Measurements from ENCODE around the gene ZNF566.
"Not testable (repeated sequence)": the region's sequence is repeated elsewhere in the genome, so short reads cannot be mapped to it uniquely, and the experiment has no call there.

Gene ZNF566

GRCh38 chr19:36489118-36489919 is at the start of gene ZNF566:
TSS of gene ZNF566 (minus strand) at chr19:36489561. CDS start at chr19:36476557, 13,004 bp downstream.
- peaks cover 11% of the 10 kb centered on the region for H3K36me3 Mint-ChIP-seq (ENCODE audit: insufficient read depth)
- peaks cover 6% of the 10 kb centered on the region for H3K9me3 Mint-ChIP-seq
- no peaks in the 10 kb centered on the region for H3K27me3 Mint-ChIP-seq
- DNase-seq (ENCODE audit: low spot score in 2 of 2), result peak; percentile 83 to 94
- peak within 1 kb of the TSS; percentile 96 for H3K4me3 Mint-ChIP-seq
- peaks cover 32% of the 10 kb centered on the region for H3K4me1 Mint-ChIP-seq
- peak within 1 kb of the TSS; percentile 97 for H3K27ac Mint-ChIP-seq (ENCODE audit: low read depth)
- ATAC-seq (replicated peaks; ENCODE audit: extremely low read depth, poor library complexity, severe bottlenecking), result peak; percentile 87

DNA sequence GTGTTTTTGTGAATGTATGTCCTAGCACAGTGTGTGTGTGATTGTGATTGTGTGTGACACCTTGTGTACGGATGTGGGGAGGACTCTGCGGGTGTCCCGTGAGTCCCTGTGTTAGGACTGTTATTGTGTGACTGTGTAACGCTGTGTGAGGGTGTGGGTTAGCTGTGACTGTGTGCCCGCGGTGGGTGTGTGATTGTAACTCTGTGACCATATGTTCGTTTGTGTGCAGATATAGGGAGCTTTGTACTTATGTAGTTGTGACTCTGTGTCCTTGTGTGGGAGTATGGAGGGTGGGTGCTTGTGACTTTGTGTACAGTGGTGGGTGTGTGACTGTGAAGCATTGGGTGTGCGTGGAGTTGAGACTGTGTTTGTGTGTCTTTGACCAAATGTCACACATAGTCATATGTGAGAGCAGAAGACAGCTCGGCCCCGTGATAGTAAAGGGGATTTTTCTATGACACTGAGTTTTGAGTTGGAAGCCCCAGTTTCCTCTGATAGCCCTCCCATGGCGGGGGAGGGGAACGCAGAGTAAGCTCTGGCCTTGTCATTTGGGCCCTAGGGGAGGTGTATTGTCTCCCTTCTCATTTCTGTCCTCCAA is 39.7 kb upstream of the ZNF566 start:
- Mint-ChIP-seq H3K36me3 (ENCODE audit: insufficient read depth) (peaks cover 22% of the 10 kb centered on the region), H3K4me3 (peak overlapping the region; percentile 97), H3K4me1 (peaks cover 29% of the 10 kb centered on the region), H3K27ac (ENCODE audit: low read depth) (peak overlapping the region; percentile 95), H3K9me3 (no peaks in the 10 kb centered on the region), H3K27me3 (no peaks in the 10 kb centered on the region)
- DNase-seq (ENCODE audit: low spot score in 2 of 2), result peak; percentile 16 to 35
- peak; percentile 41 for ATAC-seq (replicated peaks; ENCODE audit: extremely low read depth, poor library complexity, severe bottlenecking)

- peak within 1 kb of the TSS; percentile 97 for H3K4me3 Mint-ChIP-seq
- peak; percentile 80 to 88 for DNase-seq (ENCODE audit: low spot score in 2 of 2)
- H3K4me1 Mint-ChIP-seq, result peaks cover 29% of the 10 kb centered on the region
- no peaks in the 10 kb centered on the region for H3K27me3 Mint-ChIP-seq
- H3K36me3 Mint-ChIP-seq (ENCODE audit: insufficient read depth), result peaks cover 22% of the 10 kb centered on the region
- no peaks in the 10 kb centered on the region for H3K9me3 Mint-ChIP-seq
- ATAC-seq (replicated peaks; ENCODE audit: extremely low read depth, poor library complexity, severe bottlenecking), result peak; percentile 86
- peak within 1 kb of the TSS; percentile 95 for H3K27ac Mint-ChIP-seq (ENCODE audit: low read depth)
Measured at GRCh38 chr19:36528194-36528920, 39.0 kb upstream of the ZNF566 start, which contains the start of gene ZNF260. TSS of gene ZNF260 (minus strand) at chr19:36528271. CDS start at chr19:36515238, 13,033 bp downstream.

DNA sequence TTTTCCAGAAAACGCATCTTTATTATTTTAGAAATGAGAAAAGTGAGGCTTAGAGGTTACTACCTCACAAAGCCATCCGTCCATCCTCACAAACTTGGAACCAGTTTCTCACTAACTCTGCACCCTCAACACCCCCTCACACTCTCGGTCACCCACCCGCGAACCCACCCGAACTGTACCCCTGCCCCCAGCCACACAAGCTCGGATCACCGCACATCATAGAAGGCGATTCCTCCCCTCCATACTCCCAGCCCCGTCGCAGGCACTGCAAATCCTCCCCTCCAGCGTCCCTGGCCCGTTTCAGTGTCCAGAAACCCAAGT is 38.5 kb upstream of the ZNF566 start:
- Mint-ChIP-seq H3K27ac (ENCODE audit: low read depth) (peak overlapping the region; percentile 95), H3K36me3 (ENCODE audit: insufficient read depth) (peaks cover 22% of the 10 kb centered on the region), H3K9me3 (peaks cover 4% of the 10 kb centered on the region), H3K27me3 (no peaks in the 10 kb centered on the region), H3K4me3 (peak overlapping the region; percentile 97), H3K4me1 (peaks cover 29% of the 10 kb centered on the region)
- ATAC-seq (replicated peaks; ENCODE audit: extremely low read depth, poor library complexity, severe bottlenecking) (no peak), DNase-seq (ENCODE audit: low spot score in 2 of 2) (no peak)

GRCh38 chr19:36527341-36527740 is 38.0 kb upstream of the ZNF566 start:
- DNase-seq (ENCODE audit: low spot score in 2 of 2) (no peak), ATAC-seq (replicated peaks; ENCODE audit: extremely low read depth, poor library complexity, severe bottlenecking) (no peak)
- H3K27me3 Mint-ChIP-seq, result no peaks in the 10 kb centered on the region
- peaks cover 21% of the 10 kb centered on the region for H3K36me3 Mint-ChIP-seq (ENCODE audit: insufficient read depth)
- H3K9me3 Mint-ChIP-seq, result peaks cover 6% of the 10 kb centered on the region
- H3K27ac Mint-ChIP-seq (ENCODE audit: low read depth), result peak overlapping the region; percentile 95
- H3K4me3 Mint-ChIP-seq, result peak overlapping the region; percentile 97
- H3K4me1 Mint-ChIP-seq, result peaks cover 29% of the 10 kb centered on the region

GRCh38 chr19:36526581-36526980 is 37.2 kb upstream of the ZNF566 start:
- H3K9me3 Mint-ChIP-seq, result peaks cover 6% of the 10 kb centered on the region
- peak overlapping the region; percentile 42 for H3K4me3 Mint-ChIP-seq
- no peak for DNase-seq (ENCODE audit: low spot score in 2 of 2)
- no peak for ATAC-seq (replicated peaks; ENCODE audit: extremely low read depth, poor library complexity, severe bottlenecking)
- H3K4me1 Mint-ChIP-seq, result peaks cover 29% of the 10 kb centered on the region
- peaks cover 21% of the 10 kb centered on the region for H3K36me3 Mint-ChIP-seq (ENCODE audit: insufficient read depth)
- peak overlapping the region; percentile 26 for H3K27ac Mint-ChIP-seq (ENCODE audit: low read depth)
- H3K27me3 Mint-ChIP-seq, result no peaks in the 10 kb centered on the region

DNA sequence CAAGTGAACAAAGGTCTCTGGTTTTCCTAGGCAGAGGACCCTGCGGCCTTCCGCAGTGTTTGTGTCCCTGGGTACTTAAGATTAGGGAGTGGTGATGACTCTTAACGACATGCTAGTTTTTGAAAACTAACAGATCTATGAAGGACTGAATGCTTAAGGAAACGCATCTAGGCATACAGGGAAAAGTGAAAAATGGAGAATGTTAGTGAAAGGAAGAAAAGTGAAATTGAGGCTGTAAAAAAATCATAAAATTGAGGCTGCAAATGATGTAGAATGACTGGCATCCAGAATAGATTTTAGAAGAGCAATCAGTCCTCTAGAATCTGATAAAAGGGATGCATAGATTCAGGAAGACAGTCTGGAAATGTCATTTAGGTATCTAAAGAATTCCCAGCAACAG is 35.3 kb upstream of the ZNF566 start:
- ATAC-seq (replicated peaks; ENCODE audit: extremely low read depth, poor library complexity, severe bottlenecking) (no peak), DNase-seq (ENCODE audit: low spot score in 2 of 2) (no peak)
- H3K36me3 Mint-ChIP-seq (ENCODE audit: insufficient read depth), result peaks cover 23% of the 10 kb centered on the region
- peaks cover 6% of the 10 kb centered on the region for H3K9me3 Mint-ChIP-seq
- H3K4me1 Mint-ChIP-seq, result peaks cover 29% of the 10 kb centered on the region
- no peak overlapping the region for H3K27ac Mint-ChIP-seq (ENCODE audit: low read depth)
- no peak overlapping the region for H3K4me3 Mint-ChIP-seq
- no peaks in the 10 kb centered on the region for H3K27me3 Mint-ChIP-seq

DNA sequence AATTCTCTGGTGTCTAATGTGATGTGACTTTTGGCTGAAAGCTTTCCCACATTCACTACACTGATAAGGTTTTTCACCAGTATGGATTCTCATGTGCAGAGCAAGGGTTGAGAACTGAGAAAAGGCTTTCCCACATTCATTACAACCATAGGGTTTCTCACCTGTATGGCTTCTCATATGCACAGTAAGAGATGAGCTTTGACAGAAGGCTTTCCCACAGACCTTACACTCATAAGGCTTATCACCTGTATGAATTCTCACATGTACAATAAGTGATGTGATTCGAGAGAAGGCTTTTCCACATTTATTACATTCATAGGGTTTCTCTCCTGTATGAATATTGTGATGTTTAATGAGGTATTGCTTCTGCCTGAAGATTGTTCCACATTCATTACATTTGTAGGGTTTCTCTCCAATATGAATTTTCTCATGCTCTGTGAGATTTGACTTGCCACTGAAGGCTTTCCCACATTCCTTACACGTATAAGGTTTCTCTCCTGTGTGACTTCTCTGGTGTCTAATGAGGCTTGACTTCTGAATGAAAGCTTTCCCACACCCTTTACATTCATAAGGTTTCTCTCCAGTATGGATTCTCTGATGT is 24.8 kb upstream of the ZNF566 start:
- no peak for DNase-seq (ENCODE audit: low spot score in 2 of 2)
- no peak for ATAC-seq (replicated peaks; ENCODE audit: extremely low read depth, poor library complexity, severe bottlenecking)
- Mint-ChIP-seq H3K27ac (ENCODE audit: low read depth) (no peak overlapping the region), H3K36me3 (ENCODE audit: insufficient read depth) (peaks cover 29% of the 10 kb centered on the region), H3K9me3 (peaks cover 29% of the 10 kb centered on the region), H3K4me1 (no peaks in the 10 kb centered on the region), H3K27me3 (no peaks in the 10 kb centered on the region), H3K4me3 (no peak overlapping the region)

- Mint-ChIP-seq H3K27ac (ENCODE audit: low read depth) (no peak overlapping the region), H3K36me3 (ENCODE audit: insufficient read depth) (no peaks in the 10 kb centered on the region), H3K9me3 (peaks cover 10% of the 10 kb centered on the region), H3K4me1 (no peaks in the 10 kb centered on the region), H3K4me3 (no peak overlapping the region), H3K27me3 (no peaks in the 10 kb centered on the region)
- DNase-seq (ENCODE audit: low spot score in 2 of 2) (no peak), ATAC-seq (replicated peaks; ENCODE audit: extremely low read depth, poor library complexity, severe bottlenecking) (no peak)
Measured at GRCh38 chr19:36508325-36508724, 19.0 kb upstream of the ZNF566 start.

GRCh38 chr19:36501973-36502372 is 12.6 kb upstream of the ZNF566 start:
- ATAC-seq (replicated peaks; ENCODE audit: extremely low read depth, poor library complexity, severe bottlenecking), result no peak
- Mint-ChIP-seq H3K9me3 (peaks cover 19% of the 10 kb centered on the region), H3K27ac (ENCODE audit: low read depth) (no peak overlapping the region), H3K4me3 (no peak overlapping the region), H3K36me3 (ENCODE audit: insufficient read depth) (no peaks in the 10 kb centered on the region), H3K27me3 (no peaks in the 10 kb centered on the region), H3K4me1 (no peaks in the 10 kb centered on the region)
- DNase-seq (ENCODE audit: low spot score in 2 of 2), result no peak

DNA sequence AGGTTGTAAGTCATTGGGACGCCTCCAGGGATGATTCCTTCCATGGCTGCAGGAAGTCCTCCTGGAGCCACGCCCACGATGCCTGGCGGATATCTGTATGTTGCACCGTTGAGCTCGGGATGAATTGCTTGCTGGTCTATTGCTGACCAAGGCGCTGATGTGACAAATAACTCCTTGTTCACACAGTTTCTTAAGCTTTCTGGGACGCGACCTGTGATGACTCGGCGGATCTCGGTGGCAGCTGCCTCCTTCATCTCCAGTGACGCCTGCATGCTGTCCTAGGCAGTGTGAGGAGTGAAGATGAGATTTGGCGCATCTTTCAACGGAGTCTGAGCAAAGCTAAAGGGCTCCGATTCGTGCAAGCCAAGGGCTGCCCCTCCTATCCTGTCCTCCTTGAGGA is 7.6 kb upstream of the ZNF566 start:
- Mint-ChIP-seq H3K9me3 (peaks cover 13% of the 10 kb centered on the region), H3K4me1 (no peaks in the 10 kb centered on the region), H3K36me3 (ENCODE audit: insufficient read depth) (no peaks in the 10 kb centered on the region), H3K27me3 (no peaks in the 10 kb centered on the region), H3K4me3 (no peak overlapping the region), H3K27ac (ENCODE audit: low read depth) (no peak overlapping the region)
- ATAC-seq (replicated peaks; ENCODE audit: extremely low read depth, poor library complexity, severe bottlenecking), result no peak
- DNase-seq (ENCODE audit: low spot score in 2 of 2), result no peak

DNA sequence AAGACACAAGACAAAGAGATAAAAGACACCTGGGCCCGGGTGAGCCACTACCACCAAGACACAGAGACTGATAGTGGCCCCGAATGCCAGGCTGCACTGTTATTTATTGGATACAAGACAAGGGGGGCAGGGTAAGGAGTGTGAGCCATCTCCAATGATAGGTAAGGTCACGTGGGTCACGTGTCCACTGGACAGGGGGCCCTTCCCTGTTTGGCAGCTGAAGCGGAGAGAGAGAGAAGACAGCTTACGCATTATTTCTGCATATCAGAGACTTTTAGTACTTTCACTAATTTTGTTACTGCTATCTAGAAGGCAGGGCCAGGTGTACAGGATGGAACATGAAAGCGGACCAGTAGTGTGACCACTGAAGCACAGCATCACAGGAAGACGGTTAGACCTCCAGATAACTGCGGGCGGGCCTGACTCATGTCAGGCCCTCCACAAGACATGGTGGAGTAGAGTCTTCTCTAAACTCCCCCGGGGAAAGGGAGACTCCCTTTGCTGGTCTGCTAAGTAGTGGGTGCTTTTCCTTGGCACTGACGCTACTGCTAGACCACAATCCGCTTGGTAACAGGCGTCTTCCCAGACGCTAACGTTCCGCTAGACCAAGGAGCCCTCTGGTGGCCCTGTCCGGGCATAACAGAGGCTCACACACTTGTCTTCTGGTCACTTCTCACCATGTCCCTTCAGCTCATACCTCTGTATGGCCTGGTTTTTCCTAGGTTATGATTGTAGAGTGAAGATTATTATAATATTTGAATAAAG is 3.5 kb upstream of the ZNF566 start:
- peaks cover 11% of the 10 kb centered on the region for H3K36me3 Mint-ChIP-seq (ENCODE audit: insufficient read depth)
- not testable (repeated sequence) for DNase-seq (ENCODE audit: low spot score in 2 of 2); ATAC-seq (replicated peaks; ENCODE audit: extremely low read depth, poor library complexity, severe bottlenecking); H3K4me3 Mint-ChIP-seq; H3K27ac Mint-ChIP-seq (ENCODE audit: low read depth); H3K9me3 Mint-ChIP-seq; H3K27me3 Mint-ChIP-seq
- H3K4me1 Mint-ChIP-seq, result peaks cover 25% of the 10 kb centered on the region

All from central memory CD8-positive, alpha-beta T cell (primary cell).